GM12878 (cell line): Measurements from ENCODE around the gene THADA.

Experiments used
- CTCF ChIP-seq, 3 experiments: IDR thresholded peaks in 2 of 3; conservative IDR thresholded peaks in 1 of 3; 2 replicates each; pipeline ENCODE4 v1.5.1; 2011; ENCODE audit warnings: low read depth in 3 of 3, low read length in 3 of 3, mild to moderate bottlenecking in 3 of 3, control low read depth in 2 of 3, moderate library complexity in 2 of 3, inconsistent platforms in 1 of 3, mixed read lengths in 1 of 3; ENCODE audit not compliant: control insufficient read depth in 2 of 3, insufficient read depth in 1 of 3; ENCODE audit errors: extremely low read depth in 1 of 3
- FOXK2 ChIP-seq: fragments of 450-650 bp; IDR thresholded peaks from 2 replicates; pipeline ENCODE4 v1.6.1; 2017; ENCODE audit warnings: mild to moderate bottlenecking, moderate library complexity
- NR2C1 ChIP-seq: fragments of 450-650 bp; IDR thresholded peaks from 2 replicates; pipeline ENCODE4 v1.6.1; 2017; ENCODE audit warnings: antibody characterized with exemption, mild to moderate bottlenecking, moderate library complexity
- NRF1 ChIP-seq: conservative IDR thresholded peaks from 2 replicates; pipeline ENCODE4 v1.6.1; 2011; ENCODE audit warnings: mild to moderate bottlenecking, low read depth, low read length, improper control_type of control experiment
- POLR2A ChIP-seq: IDR thresholded peaks from 2 replicates; pipeline ENCODE4 v1.6.1; 2011; ENCODE audit warnings: low read depth, mild to moderate bottlenecking, low read length
- POLR2AphosphoS5 ChIP-seq: IDR thresholded peaks from 2 replicates; pipeline ENCODE4 v1.6.1; 2011; ENCODE audit warnings: mild to moderate bottlenecking, low read length, inconsistent platforms
- RAD51 ChIP-seq: fragments of 450-650 bp; IDR thresholded peaks from 2 replicates; pipeline ENCODE4 v1.6.1; 2016; ENCODE audit warnings: moderate library complexity, mild to moderate bottlenecking, inconsistent platforms
- TAF1 ChIP-seq: IDR thresholded peaks from 2 replicates; pipeline ENCODE4 v1.6.1; 2011; ENCODE audit warnings: mild to moderate bottlenecking, low read depth, low read length, borderline replicate concordance
- USF2 ChIP-seq: IDR thresholded peaks from 2 replicates; pipeline ENCODE4 v1.6.1; 2011; ENCODE audit warnings: low read depth, low read length, improper control_type of control experiment, borderline replicate concordance
- ZNF274 ChIP-seq: IDR thresholded peaks from one replicate; pipeline ENCODE4 v1.8.0; 2011; ENCODE audit not compliant: insufficient read length, insufficient read depth
- ZZZ3 ChIP-seq: IDR thresholded peaks from 2 replicates; pipeline ENCODE4 v1.6.1; 2011; ENCODE audit warnings: low read depth; ENCODE audit not compliant: control insufficient read depth, insufficient read length

- TF ChIP-seq CTCF (IDR thresholded peaks at IDR 0.05 in 2 of 3, conservative IDR thresholded peaks at IDR 0.05 in 1 of 3; ENCODE audit: control insufficient read depth in 2 of 3, extremely low read depth in 1 of 3, insufficient read depth in 1 of 3, low read depth in 3 of 3, low read length in 3 of 3) = no peak
- no peak for TF ChIP-seq ZNF274
- TF ChIP-seq ZZZ3 = no peak
- TF ChIP-seq FOXK2 = no peak
- no peak for TF ChIP-seq RAD51
- no peak for TF ChIP-seq POLR2AphosphoS5
- TF ChIP-seq TAF1 = no peak
- no peak for TF ChIP-seq POLR2A
- no peak for TF ChIP-seq USF2
- no peak for TF ChIP-seq NRF1
- TF ChIP-seq NR2C1 = no peak
Observed at GRCh38 chr2:43262239-43262638, 333.6 kb downstream of the THADA start.
